ENCODE results near the gene VAC14.

DNA sequence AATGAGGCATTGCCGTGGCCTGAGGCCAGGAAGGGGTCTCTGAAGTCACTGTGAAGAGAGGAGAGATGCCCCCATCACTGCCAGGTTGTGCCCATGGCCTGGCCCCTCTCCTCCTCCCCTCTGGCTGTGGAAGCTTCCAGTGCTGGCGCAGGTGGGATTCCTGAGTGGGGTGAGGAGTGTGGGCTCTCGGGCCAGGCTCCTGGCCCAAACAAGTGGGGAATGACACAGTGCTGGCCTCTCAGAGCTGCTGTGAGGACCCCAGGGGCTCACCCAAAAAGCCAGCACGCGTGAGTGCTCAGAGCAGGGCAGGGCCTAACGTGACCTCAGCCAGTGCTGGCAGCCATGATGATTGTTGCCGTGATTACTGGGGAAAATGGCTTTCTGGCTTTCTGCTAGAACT lies 61.6 kb downstream of the VAC14 start:
- TF ChIP-seq, protein P1, sequence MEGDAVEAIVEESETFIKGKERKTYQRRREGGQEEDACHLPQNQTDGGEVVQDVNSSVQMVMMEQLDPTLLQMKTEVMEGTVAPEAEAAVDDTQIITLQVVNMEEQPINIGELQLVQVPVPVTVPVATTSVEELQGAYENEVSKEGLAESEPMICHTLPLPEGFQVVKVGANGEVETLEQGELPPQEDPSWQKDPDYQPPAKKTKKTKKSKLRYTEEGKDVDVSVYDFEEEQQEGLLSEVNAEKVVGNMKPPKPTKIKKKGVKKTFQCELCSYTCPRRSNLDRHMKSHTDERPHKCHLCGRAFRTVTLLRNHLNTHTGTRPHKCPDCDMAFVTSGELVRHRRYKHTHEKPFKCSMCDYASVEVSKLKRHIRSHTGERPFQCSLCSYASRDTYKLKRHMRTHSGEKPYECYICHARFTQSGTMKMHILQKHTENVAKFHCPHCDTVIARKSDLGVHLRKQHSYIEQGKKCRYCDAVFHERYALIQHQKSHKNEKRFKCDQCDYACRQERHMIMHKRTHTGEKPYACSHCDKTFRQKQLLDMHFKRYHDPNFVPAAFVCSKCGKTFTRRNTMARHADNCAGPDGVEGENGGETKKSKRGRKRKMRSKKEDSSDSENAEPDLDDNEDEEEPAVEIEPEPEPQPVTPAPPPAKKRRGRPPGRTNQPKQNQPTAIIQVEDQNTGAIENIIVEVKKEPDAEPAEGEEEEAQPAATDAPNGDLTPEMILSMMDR (IDR thresholded peaks at IDR 0.05): no peak
- no peak for TF ChIP-seq POLR2A (IDR thresholded peaks at IDR 0.05)

Measured in lower leg skin (tissue), 3 donors.